Activated CD8-positive, alpha-beta T cell treated with anti-CD3 and anti-CD28 coated beads for 36 hours (primary cell): ENCODE results near the gene PCDHGA6. TPM values are rescaled to one million over a fixed set of nuclear protein-coding genes. Genes with fewer than 3 reads are reported as not detected.

Experiments
- ATAC-seq: fragments of 200-7000 bp; cut with Tn5 transposase; one replicate; pipeline ENCODE4 v1.10.0; 2021; ENCODE audit warnings: mild to moderate bottlenecking, moderate library complexity
- CTCF ChIA-PET: fragments of 350-600 bp; sonication (Branson Sonifier 250); formaldehyde crosslinking; loops from one replicate; lab custom pipeline; 2021; ENCODE audit warnings: antibody characterized with exemption; lab: Charles Lee
- POLR2A ChIA-PET: fragments of 350-600 bp; sonication (Branson Sonifier 250); formaldehyde crosslinking; loops from one replicate; lab custom pipeline; 2021; ENCODE audit warnings: antibody characterized with exemption; lab: Charles Lee
- DNase-seq: peaks from one replicate; pipeline ENCODE4 v3.0.0-alpha.2; 2020
- H3K27ac Mint-ChIP-seq: one replicate; pipeline ENCODE4 v1.8.0; 2021; ENCODE audit warnings: mild to moderate bottlenecking, mixed read lengths
- H3K27me3 Mint-ChIP-seq: one replicate; pipeline ENCODE4 v1.8.0; 2021; ENCODE audit warnings: mixed read lengths
- H3K36me3 Mint-ChIP-seq: one replicate; pipeline ENCODE4 v1.8.0; 2021; ENCODE audit warnings: low read depth, mixed read lengths
- H3K4me1 Mint-ChIP-seq: one replicate; pipeline ENCODE4 v1.8.0; 2021; ENCODE audit warnings: low read depth, mixed read lengths
- H3K4me3 Mint-ChIP-seq: one replicate; pipeline ENCODE4 v1.8.0; 2021; ENCODE audit warnings: mild to moderate bottlenecking, moderate library complexity, mixed read lengths
- H3K9me3 Mint-ChIP-seq: one replicate; pipeline ENCODE4 v1.8.0; 2021; ENCODE audit warnings: mixed read lengths
- CTCF ChIP-seq: fragments of 200-600 bp; IDR thresholded peaks from one replicate; pipeline ENCODE4 v1.8.0; 2022; ENCODE audit warnings: antibody characterized with exemption, mild to moderate bottlenecking
- intact Hi-C: fragments of 100-400 bp; cut with micrococcal nuclease; formaldehyde crosslinking; loops from one replicate; pipeline ENCODE4 v1.10.0; 2022
- total RNA-seq, 2 experiments: library from RNA; stranded (reverse); gene quantifications; one replicate each; pipeline ENCODE4 v1.2.3, GENCODE V29; 2021

The PCDHGA6 gene
- total RNA-seq, 2 experiments from 2014 or later = not detected

- intact Hi-C loops = no loop called here
- peaks cover 19% of the 10 kb centered on the region for H3K36me3 Mint-ChIP-seq
- ChIA-PET CTCF (interaction anchor here (1.1 to 3.6 kb wide), 12 partner anchors 8 to 169 kb away, joined by 3 to 19 read pairs (median 5); partner anchors contain the start of genes PCDHGA10, PCDHGA11, PCDHGA12 and PCDHGB4), POLR2A (no interaction called here)
- no peak for TF ChIP-seq CTCF
- no peak overlapping the region for H3K27ac Mint-ChIP-seq
- H3K27me3 Mint-ChIP-seq = peaks cover 54% of the 10 kb centered on the region
- ATAC-seq (no peak), DNase-seq (no peak)
- peaks cover 28% of the 10 kb centered on the region for H3K9me3 Mint-ChIP-seq
- no peaks in the 10 kb centered on the region for H3K4me1 Mint-ChIP-seq
- no peak overlapping the region for H3K4me3 Mint-ChIP-seq
Measured at GRCh38 chr5:141398608-141399007, 24.9 kb downstream of the PCDHGA6 start.

GRCh38 chr5:141399555-141400258 is 26.0 kb downstream of the PCDHGA6 start:
- intact Hi-C loops = no loop called here
- CTCF ChIA-PET = interaction anchor here (1.6 kb wide), 1 partner anchor 80 kb away, joined by 4 read pairs; no protein-coding TSS in a partner anchor
- H3K27ac Mint-ChIP-seq = no peak overlapping the region

GRCh38 chr5:141402553-141403243 is 29.0 kb downstream of the PCDHGA6 start, which contains the start of gene PCDHGA9:
Gene PCDHGA9 (plus strand): TSS chr5:141402778. CDS start chr5:141402953, 175 bp downstream.
- TF ChIP-seq CTCF = peak; percentile 47
- CTCF ChIA-PET = interaction anchor here (0.6 to 2.0 kb wide), 10 partner anchors 10 to 167 kb away, joined by 3 to 19 read pairs (median 4); partner anchors contain the start of genes PCDHB15, PCDHGA10, PCDHGA11 and PCDHGA12
- Mint-ChIP-seq H3K9me3 (peaks cover 27% of the 10 kb centered on the region), H3K36me3 (peaks cover 20% of the 10 kb centered on the region), H3K27me3 (peaks cover 62% of the 10 kb centered on the region), H3K4me3 (no peak within 1 kb of the TSS), H3K4me1 (no peaks in the 10 kb centered on the region), H3K27ac (no peak within 1 kb of the TSS)
- ATAC-seq (peak; percentile 42), DNase-seq (peak; percentile 42)
- intact Hi-C loops = no loop called here
- POLR2A ChIA-PET = no interaction called here

More at GRCh38 chr5:141399555-141400258, 26.0 kb downstream of the PCDHGA6 start:
- TF ChIP-seq CTCF = no peak
- POLR2A ChIA-PET = interaction anchor here (1.1 kb wide), 1 partner anchor 8 kb away, joined by 3 read pairs; no protein-coding TSS in a partner anchor
- H3K4me1 Mint-ChIP-seq = no peaks in the 10 kb centered on the region
- peaks cover 17% of the 10 kb centered on the region for H3K36me3 Mint-ChIP-seq
- peaks cover 56% of the 10 kb centered on the region for H3K27me3 Mint-ChIP-seq
- H3K4me3 Mint-ChIP-seq = no peak overlapping the region
- ATAC-seq = no peak
- no peak for DNase-seq
- peaks cover 24% of the 10 kb centered on the region for H3K9me3 Mint-ChIP-seq

GRCh38 chr5:141403387-141403786 is 29.7 kb downstream of the PCDHGA6 start:
- H3K27ac Mint-ChIP-seq = no peak overlapping the region
- no peak for DNase-seq
- peaks cover 66% of the 10 kb centered on the region for H3K27me3 Mint-ChIP-seq
- CTCF ChIA-PET = interaction anchor here (0.6 to 2.0 kb wide), 10 partner anchors 10 to 166 kb away, joined by 3 to 19 read pairs (median 4); partner anchors contain the start of genes PCDHB15, PCDHGA10, PCDHGA11 and PCDHGA12
- no peaks in the 10 kb centered on the region for H3K4me1 Mint-ChIP-seq
- TF ChIP-seq CTCF = no peak
- peaks cover 22% of the 10 kb centered on the region for H3K36me3 Mint-ChIP-seq
- no peak for ATAC-seq
- POLR2A ChIA-PET = no interaction called here
- H3K4me3 Mint-ChIP-seq = no peak overlapping the region
- H3K9me3 Mint-ChIP-seq = peaks cover 28% of the 10 kb centered on the region
- intact Hi-C loops = no loop called here
